ENCODE measurements around the gene SLC4A9.
"Not testable (repeated sequence)": the region's sequence is repeated elsewhere in the genome, so short reads cannot be mapped to it uniquely, and the experiment has no call there.

Gene SLC4A9

GRCh38 chr5:140338336-140338735 is 21.7 kb upstream of the SLC4A9 start:
- no peak for DNase-seq

DNA sequence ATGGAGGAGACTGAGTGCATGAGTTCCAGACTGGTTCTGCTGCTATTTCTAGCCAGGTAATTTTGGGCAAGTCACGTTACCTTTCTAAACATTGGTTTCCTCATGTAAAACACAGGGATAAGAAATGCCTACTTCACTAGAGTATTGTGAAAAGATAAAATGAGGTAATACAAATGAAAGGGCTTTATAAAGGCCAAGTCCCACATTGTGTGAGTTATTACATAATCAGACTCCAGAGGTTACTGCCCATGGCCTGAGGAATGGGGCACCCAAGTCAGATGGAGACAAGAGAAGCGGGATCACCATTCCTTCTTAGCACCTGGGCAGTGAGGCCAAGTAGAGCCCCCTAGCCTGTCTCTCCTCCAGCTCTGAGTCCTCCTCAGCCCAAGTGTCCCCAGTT is 21.1 kb upstream of the SLC4A9 start:
- no peak for DNase-seq

DNA sequence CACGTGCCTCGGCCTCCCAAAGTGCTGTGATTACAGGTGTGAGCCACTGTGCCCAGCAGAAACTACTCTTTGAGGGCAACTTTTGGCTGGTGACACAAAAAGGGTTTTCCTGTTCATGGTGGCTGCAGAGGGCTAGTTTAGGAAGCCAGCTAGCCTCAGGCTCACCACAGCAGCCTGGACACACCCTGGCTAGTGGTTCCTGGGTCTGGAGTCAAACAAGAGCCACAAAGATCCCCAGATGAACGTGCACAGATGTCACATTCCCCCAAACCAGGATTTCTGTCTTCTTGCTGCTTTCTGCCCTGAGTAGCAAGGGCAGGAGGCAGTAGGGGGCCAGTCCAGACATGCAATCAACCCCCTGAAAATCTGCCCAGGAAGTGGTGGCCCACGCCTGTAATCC is 20.4 kb upstream of the SLC4A9 start:
- no peak for DNase-seq

DNA sequence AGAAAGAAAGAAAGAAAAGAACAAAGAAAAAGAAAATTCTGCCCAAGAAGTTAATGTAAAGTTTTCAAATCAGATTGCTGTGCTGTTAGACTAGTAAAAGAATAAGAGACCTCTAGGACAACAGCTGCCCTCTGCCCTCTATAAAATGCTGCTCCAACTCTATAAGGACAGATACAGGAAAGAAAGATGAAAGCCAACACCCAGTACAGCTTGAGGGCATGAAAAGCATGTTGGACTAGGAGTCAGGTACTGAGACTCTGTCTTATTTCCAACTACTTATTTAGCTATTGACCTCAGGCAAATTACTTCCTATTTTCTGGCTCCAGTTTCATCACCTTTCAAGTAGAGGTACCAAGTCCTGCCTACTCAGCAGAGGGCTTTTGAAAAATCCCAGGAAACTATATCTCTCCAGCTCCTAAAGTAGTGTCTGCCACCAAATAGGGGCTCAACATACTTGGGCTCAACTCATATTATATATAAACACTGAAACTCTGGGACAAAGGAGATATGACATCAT is 19.3 kb upstream of the SLC4A9 start:
- DNase-seq: no peak

- DNase-seq: no peak
Observed at GRCh38 chr5:140341591-140341990, 18.4 kb upstream of the SLC4A9 start.

DNA sequence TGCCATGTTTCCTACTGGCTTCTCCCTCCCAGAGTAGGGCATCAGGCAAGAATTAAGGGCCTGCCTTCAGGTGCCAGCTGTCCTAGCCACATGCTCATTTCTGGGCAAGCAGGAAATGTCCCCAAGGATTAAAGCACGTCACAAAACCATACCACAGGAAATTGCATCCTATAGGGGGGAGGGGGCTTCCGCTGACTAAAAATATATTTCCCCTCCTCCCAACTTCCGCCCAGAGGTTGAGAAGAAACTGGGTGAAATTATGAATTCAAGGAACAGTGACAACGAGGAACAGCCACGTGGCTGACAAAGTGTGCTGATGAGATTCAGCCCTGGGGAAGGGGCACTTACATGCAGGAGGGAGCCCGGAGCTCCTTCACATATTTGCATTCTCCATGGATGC is 17.7 kb upstream of the SLC4A9 start:
- peak; percentile 50 for DNase-seq

DNA sequence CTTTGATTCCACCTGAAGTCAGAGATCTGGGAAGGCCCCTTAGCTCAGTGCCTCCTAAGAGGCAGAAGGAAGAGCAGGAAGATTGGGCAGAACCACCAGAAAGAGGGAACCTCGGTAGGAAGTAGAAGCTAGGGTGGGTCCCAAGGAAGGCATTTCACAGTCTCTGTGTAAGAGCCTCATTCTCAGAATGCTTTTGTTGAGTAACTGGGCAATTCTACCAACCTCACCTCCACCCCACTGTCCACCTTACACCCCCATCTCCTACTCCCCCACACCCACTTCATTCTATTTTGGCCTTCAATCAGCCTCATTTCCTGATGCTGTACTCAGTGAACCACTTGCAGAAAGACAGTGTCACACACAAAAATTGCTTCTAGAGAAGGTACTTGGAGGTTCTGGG is 17.1 kb upstream of the SLC4A9 start:
- no peak for DNase-seq

- DNase-seq: not testable (repeated sequence)
Observed at GRCh38 chr5:140343849-140344248, 16.1 kb upstream of the SLC4A9 start.

DNA sequence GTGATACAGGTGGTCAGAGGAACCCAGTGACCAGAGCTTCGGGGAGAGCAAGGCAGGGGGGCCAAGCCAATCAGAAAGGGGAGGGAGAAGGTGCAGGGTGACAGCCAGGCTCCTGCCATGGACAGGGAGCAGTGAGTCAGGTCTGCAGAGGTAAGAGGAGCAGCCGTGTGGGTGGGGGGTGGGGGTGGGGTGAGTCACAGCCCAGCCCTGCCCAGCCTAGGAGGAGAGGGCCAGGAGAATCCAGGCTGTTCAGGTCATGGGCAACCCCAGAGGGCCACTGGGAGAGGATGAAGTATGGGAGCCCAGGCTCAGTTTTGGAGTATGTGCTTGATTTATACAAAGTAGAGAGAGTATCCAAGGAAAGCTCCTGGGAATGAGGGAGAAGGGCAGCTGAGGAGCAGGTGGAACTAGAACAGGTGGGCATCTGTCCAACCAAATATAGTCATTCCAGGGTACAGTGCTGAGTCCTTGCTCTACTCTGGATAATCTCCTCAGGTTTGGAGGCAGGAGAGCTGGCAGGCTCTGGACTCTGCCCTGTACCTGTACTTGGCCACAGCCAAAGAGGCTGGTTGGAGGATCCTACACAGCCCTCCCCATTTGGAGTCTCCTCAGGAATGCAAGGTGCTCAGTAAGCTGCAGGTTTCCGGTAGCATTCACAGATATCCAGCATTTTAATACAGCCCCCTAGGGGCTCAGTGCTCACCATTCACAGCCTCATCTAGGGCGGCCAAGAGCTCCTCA is 15.1 kb upstream of the SLC4A9 start:
- DNase-seq: peak; percentile 44

- no peak for DNase-seq
Observed at GRCh38 chr5:140345919-140346347, 14.1 kb upstream of the SLC4A9 start.

- DNase-seq: peak; percentile 58
Observed at GRCh38 chr5:140346348-140347221, 13.4 kb upstream of the SLC4A9 start, which contains the start of gene HBEGF. TSS of gene HBEGF (minus strand) at chr5:140346603. CDS start at chr5:140346328, 275 bp downstream.

DNA sequence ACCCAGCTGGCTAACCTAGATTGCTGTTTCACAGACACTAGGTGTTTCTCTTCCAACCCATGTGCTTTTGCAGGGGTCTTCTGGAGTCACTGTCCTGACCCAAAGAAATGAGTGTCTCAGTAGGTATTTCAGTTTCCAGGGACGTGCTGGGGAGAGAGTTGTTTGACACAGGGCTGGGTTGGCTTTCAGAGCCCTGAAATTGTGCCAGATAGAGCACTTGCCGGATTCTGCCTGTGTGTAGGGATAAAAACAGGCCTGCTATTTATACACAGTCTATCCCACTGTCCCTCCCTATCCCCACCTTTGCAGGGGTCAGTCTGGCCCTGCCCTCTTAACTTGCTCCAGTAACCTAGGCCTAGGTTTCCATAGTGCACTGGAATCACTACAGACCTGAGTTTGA is 12.6 kb upstream of the SLC4A9 start:
- DNase-seq: no peak

DNA sequence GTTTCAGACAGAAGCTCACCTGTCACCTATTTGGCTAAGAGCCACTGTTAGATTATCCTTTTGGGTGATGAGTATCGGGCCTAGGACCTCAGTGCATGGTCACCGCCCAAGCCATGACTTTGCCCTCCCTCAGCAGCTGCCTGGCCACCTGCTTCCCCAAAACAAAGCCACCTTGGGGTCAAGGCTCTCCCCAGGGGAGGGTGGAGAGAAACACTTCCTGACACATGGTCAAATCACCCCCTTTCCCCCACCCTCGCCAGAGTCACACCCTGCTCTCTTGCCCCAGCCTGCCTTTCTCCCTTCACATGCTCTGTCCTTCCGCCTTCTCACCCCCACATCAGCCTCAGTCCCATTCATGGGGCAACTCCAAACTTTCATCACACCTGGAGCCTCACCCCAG is 11.9 kb upstream of the SLC4A9 start:
- no peak for DNase-seq

DNA sequence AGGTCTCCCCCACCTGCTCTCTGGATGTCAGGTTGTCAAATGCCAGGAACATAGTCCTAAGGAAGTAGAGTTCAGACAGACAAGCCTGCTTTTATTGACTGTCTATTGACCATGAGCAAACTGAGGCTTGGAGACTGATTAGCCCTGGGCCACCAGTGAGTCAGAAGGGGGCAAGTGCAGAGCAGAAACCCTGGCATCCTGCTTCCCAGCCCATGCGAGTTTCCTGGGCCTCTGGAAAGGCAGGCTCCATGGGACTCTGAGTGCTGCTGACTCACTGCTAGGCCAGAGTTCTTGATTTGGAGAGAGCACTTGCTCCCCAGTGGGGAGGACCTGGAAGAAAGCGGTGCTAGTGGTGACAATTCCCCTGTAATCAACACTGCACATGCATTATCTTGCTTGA is 10.8 kb upstream of the SLC4A9 start:
- DNase-seq: no peak

DNA sequence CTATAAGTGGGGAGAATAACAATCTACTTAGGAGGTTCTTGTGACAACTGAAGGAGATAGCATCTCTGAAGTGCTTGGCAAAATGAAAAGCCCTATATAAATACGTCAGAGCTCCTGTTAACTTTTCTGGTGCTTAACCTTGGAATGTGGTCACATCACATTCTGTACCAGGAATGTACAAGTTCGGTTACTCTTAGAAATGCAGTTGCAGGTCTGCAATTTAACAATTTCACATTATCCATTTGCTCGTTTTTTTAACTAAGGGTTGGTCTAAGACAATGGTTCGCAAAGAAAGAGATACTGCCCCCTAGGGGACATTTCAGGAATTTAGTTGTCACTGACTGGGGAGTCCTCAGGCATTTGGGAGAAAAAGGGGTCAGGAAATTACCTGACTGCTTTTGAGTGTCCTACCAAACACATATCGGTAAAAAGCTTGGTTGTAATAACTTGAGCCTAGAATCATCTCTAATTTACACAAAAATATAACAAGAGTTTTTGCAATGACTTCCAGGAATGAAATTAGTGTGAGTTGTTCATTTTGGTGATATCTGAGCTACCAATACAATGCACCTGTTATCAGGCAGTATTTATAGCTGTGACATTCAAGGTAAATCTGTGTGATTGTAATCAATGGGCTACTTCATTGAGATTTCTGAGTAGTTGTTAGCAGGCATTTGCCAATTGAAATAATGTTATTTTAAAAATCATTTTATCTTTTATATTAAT is 8.2 kb upstream of the SLC4A9 start:
- DNase-seq: peak; percentile 62

DNA sequence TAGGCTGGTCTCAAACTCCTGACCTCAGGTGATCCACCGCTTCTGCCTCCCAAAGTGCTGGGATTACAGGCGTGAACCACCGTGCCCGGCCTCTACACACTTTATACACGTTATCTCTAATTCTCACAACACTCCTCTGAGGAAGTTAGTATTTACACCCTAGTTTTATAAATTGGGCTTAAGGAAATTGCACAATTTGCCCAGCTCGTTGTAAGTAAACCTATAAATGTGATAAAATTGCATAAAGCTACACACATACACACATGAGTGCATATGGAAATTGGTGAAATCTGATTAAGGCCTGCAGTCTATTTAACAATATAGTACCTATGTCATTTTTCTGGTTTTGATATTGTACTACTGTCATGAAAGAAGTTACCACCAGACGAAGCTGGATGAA is 4.4 kb upstream of the SLC4A9 start:
- no peak for DNase-seq

GRCh38 chr5:140356853-140357725 is 2.9 kb upstream of the SLC4A9 start:
- no peak for DNase-seq

GRCh38 chr5:140357726-140358093 is 2.3 kb upstream of the SLC4A9 start:
- DNase-seq: peak; percentile 86

GRCh38 chr5:140358738-140359310 is 1.2 kb upstream of the SLC4A9 start:
- no peak for DNase-seq

GRCh38 chr5:140360681-140361479 is 886 bp downstream of the SLC4A9 start:
- no peak for DNase-seq

DNA sequence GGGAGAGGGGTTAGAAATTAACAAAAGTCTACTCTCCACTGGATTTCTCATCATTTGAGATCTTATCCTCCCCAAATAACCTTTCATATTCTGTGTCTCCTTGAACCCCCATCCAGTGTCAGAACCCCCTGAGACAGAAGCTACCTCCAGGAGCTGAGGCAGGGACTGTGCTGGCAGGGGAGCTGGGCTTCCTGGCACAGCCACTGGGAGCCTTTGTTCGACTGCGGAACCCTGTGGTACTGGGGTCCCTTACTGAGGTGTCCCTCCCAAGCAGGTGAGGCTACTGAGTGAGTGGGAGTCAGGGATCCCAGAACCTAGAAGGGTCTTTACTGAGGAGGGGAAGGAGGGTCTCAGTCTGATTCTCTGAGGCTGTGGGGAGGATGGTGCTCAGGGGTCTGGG is 1.9 kb downstream of the SLC4A9 start:
- no peak for DNase-seq

Measured in activated CD4-positive, alpha-beta T cell treated with anti-CD3 and anti-CD28 coated beads for 48 hours (primary cell).